ENCODE results near the gene DSTYK.
"Not testable (repeated sequence)": the region's sequence is repeated elsewhere in the genome, so short reads cannot be mapped to it uniquely, and the experiment has no call there.

The DSTYK gene

GRCh38 chr1:205171369-205171768, 40.1 kb downstream of the DSTYK start:
- DNase-seq = no peak

DNA sequence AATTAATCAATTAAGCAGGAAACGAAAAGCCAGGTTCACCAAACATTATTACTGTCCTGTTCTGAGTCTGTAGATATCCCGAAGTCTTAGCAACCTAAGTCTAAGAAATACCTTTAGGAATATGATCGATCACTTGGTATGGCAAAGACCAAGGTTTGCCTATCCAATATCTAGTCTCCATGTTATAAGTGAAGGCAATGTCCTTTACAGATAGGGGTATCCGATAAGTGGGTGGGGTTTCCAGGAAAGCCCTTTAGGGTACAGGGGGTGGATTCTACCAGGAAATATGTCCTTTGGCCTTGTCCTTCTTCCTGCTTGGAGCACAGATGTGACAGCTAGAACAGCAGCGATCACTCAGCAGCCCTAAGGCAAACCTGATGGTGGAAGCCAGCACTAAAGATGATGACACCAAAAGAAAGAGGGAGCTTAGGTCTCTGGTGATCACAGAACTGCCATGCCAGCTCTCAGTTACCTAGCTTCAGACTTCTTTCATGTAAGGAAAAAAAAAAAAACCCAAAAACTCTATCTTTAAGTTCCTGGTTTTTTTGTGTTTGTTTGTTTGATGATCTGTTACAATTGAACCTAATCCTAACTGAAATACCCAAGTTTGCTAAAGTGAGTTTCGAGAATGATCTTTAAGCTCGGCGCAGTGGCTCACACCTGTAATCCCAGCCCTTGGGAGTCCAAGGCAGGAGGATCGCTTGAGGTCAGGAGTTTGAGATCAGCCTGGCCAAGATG, 40.8 kb downstream of the DSTYK start:
- DNase-seq = no peak

GRCh38 chr1:205169248-205169647, 42.3 kb downstream of the DSTYK start:
- DNase-seq = no peak

DNA sequence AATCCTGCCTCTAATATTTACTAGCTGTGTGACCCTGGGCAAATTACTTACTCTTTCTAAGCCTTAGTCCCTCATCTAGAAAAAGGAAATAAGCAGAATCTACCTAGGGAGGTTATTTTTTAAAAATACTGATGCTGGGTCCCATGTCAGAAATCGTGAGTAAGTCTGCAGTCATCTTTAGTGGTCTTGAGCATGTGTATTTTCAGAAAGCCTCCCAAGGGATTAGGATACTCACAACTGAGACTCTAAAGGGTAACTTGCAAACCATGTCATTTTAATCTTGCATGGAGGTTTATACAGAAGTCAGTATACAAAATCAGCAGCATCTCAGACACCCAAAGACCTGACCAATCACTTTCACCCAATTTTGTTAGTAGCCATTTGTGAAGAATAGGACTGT, 43.2 kb downstream of the DSTYK start:
- no peak for DNase-seq

GRCh38 chr1:205162301-205162700, 49.2 kb downstream of the DSTYK start:
- DNase-seq = no peak

DNA sequence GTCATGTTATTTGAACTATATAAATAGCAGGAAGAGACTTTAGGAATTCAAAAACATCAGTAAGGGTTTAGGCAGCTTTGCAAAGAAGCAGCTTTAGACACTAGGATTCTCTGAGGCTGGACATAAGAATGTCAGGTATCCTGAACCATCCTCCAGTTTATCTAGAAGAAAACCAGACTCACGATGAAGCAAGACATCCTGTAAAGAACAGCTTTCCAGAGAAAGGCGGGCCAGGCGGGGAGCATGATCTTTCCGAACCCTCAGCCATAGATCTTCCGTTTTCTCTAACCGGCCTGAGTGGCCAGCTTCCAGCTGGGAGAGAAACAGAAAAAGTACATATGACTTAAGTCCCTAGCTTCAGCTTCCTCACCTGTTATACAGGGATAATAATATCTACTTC, 50.4 kb downstream of the DSTYK start:
- no peak for DNase-seq

GRCh38 chr1:205158048-205158616, 53.4 kb downstream of the DSTYK start:
- no peak for DNase-seq

DNA sequence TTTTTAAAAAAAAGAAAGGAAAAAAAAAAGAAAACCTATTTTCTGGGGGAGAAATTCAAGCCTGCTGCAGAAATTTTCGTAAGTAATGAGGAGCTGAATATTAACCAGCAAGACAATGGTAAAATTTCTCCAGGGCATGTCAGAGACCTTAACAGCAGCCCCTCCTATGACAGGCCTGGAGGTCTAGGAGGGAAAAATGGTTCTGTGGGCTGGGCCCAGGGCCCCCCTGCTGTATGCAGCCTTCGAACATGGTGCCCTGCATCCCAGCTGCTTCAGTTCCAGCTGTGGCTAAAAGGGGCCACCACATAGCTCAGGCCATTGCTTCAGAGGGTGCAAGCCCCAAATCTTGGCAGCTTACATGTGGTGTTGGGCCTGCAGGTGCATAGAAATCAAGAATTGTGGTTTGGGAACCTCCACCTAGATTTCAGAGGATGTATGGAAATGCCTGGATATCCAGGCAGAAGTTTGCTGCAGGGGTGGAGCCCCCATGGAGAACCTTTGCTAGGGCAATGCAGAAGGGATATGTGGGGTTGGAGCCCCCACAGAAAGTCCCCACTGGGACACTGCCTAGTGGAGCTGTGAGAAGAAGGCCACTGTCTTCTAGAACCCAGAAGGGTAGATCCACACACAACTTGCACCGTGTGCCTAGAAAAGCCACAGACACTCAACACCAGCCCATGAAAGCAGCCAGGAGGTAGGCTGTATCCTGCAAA, 55.7 kb downstream of the DSTYK start:
- DNase-seq = not testable (repeated sequence)

DNA sequence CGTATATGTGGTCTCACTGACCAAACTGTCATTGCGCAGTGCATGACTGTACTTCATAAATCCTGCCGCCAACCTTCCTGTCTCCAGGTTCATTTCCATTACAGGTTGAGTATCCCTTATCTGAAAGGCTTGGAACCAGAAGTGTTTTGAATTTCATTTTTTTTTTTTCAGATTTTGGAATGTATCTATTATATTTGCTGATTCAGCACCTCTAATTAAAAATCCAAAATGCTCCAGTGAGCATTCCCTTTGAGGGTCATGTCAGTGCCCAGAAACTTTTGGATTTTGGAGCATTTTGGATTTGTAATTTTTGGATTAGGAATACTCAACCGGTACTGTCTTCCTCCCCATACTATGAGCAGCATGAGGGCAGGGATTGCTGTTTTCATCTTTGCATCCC, 59.0 kb downstream of the DSTYK start:
- DNase-seq = no peak

- no peak for DNase-seq
Observed at GRCh38 chr1:205150651-205151428, 60.7 kb downstream of the DSTYK start.

DNA sequence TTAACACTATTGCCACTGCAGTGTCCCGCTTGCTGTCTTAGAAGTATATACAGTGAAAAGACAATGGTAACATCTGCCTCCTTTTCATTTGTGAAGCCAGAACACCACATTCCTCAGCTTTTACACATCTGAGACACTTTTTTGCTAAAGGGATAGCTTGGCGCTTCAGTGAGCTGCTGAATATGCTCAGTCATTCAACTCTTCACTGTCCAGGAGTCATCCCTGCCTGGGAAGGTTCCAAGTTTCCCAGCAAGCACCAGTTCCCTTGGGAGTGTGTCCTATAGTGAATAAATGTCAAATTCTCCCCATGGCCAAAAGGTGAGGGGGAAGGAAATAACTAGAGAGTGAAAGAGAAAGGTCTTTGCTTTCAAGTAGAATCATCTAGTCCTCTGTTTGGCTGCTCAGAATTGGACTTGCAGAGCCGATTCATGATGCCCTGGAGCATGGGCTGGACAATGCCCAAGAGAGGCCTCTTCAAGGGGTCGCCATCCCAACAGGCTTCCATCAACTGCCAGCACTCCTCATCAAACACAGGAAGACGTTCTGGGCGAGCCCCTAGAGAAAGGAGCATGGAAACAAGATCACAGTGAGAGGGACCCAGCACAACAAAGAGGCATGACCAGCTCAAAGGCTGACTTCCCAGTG, 64.2 kb downstream of the DSTYK start:
- no peak for DNase-seq

GRCh38 chr1:205144751-205145150, 66.8 kb downstream of the DSTYK start:
- DNase-seq = no peak

DNA sequence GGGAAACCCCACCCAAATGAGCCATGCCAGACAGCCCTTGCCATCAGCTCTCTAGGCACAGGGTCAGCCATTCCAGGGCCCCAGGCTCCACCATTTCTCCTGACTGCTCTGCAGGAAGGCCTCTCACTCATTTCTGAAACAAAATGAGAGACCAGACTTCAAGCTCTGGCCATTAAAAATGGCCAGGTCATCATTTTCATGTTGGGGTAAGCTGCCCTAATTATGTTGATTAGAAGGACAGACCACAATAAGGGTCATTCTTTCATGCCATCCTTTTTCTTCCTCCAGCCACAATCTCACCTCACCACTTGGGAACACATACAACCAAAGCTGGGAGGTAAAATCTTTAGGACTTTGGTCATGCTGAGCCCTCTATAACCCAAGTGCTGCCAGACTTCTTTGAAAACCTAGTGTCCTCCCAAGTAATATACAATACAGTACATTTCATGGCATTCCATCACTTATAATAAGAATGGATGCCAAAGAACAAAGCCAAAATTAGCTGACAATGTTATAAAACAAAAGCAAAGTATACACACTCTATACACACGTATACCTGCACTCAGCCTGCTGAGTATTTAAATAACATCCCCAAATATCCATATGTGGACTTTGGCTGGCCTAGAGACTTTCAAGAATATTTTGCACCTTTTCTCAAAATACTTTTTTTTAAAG, 67.3 kb downstream of the DSTYK start:
- no peak for DNase-seq

DNA sequence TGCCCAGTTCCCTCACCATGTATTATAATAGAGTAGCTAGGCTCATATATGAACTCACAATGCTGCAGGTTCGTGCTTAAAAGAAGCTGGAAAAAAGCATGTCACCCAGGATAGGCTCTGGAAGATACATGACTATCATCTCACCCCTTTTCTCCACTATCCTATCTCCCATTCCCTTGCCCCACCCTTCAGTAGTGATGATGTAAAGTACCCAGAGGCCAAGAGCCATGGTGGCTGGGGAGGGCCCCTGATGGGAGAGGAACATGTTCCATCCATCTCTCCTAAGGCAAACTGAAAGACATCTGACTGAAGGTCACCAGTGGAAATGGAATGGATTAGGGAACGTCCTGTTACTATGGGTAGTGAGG, 69.4 kb downstream of the DSTYK start:
- no peak for DNase-seq

DNA sequence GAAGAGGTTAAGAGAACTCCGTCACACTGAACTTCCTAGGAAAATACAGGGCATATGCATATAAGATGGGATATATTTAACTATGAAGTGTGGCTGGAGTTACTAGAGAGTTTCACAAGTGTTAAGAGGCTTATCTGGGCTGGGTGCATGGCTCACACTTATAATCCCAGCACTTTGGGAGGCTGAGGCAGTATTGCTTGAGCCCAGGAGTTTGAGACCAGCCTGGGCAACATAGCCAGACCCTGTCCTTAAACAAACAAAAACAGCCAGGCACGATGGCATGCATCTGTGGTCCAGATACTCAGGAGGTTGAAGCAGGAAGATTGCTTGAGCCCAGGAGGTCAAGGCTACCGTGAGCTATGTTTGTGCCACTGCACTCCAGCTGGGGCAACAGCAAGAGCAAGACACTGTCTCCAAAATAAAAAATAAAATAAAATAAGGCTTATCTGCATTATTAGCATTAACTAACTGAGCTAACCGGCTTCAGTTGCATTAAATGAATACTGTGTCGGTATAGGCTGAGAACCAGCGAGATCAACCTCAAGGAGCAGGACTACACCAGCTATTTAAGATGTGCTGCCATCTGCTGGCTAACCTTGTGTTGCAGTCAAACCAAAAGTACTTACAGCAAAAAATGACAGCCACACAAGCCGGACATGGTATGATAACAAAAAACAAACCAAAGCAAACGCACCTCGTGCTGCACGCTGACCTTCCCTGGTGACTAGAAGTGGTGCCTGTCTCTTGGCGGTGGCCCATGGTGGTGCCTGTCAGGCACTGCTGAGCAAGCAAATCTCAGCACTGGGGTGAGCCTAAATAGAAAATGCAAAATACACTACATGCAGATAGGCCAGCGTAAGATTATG, 70.0 kb downstream of the DSTYK start:
- peak; percentile 63 for DNase-seq

GRCh38 chr1:205140113-205140512, 71.4 kb downstream of the DSTYK start:
- DNase-seq = no peak

GRCh38 chr1:205137901-205138300, 73.6 kb downstream of the DSTYK start:
- DNase-seq = no peak

- no peak for DNase-seq
Observed at GRCh38 chr1:205133287-205133686, 78.2 kb downstream of the DSTYK start.

- no peak for DNase-seq
Observed at GRCh38 chr1:205129447-205130029, 82.0 kb downstream of the DSTYK start.

DNA sequence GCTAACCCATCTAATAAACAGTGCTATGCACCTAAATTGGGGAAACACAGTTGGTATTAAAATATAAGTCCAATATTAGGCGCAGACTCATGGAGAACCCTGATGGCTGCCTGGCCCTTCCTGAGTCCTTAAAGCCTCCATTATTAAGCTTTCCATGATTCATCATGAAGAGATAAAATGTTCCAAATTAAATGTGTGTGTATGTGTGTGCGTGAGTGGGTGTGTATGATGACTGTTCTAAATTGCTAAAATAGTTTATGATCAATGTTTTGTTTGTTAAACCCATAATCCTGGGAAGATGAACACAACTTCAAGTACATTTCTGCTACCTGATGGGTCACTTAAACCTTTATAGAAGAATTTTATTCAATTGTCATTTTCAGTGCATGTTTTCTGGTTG, 83.5 kb downstream of the DSTYK start:
- no peak for DNase-seq

DNA sequence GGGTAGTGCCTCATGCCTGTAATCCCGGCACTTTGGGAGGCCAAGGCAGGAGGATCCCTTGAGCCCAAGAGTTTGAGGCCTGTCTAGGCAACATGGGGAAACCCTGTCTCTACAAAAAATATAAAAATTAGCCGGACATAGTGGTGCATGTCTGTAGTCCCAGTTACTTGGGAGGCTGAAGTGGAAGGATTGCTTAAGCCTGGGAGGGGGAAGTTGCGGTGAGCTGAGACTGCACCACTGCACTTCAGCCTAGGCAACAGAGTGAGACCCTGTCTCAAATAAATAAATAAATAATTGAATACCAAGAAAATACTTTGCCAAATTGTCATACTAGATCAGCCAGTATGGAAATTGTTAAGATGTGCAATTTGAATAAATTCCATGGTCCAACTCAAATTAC, 83.9 kb downstream of the DSTYK start:
- no peak for DNase-seq

Data from NCI-H1105 (cell line).